Mammary epithelial cell (primary cell): ENCODE data around the gene CDK12.

Experiments used
- EZH2 ChIP-seq: IDR thresholded peaks from 2 replicates; pipeline ENCODE4 v1.6.1; 2012; ENCODE audit warnings: low read length, inconsistent platforms, borderline replicate concordance
- TF ChIP-seq, protein P1 (sequence below), 2 donors: IDR thresholded peaks in 1 of 2; conservative IDR thresholded peaks in 1 of 2; 2 replicates each; pipeline ENCODE4 v1.5.1; 2011 to 2012; ENCODE audit warnings: inconsistent platforms in 2 of 2, low read length in 2 of 2, mild to moderate bottlenecking in 2 of 2, control low read depth in 1 of 2, low read depth in 1 of 2; ENCODE audit not compliant: insufficient read depth in 1 of 2; ENCODE audit errors: extremely low read depth in 1 of 2

DNA sequence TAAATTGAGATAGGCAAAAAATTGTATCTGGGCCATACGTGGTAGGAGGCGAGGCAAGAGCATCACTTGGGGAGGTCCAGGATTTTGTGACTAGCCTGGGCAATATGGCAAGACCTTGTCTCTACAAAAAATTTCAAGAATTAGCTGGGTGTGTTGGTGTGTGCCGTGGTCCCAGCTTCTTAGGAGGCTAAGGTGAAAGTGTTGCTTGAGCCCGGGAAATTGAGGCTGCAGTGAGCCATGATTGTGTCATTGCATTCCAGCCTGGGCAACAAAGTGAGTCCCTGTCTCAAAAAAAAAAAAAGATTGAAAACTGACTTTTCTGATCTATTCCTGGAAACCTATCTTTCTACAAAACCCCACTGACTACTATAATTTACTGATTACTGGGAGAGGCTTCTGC, 26.7 kb downstream of the CDK12 start:
- TF ChIP-seq, protein P1, sequence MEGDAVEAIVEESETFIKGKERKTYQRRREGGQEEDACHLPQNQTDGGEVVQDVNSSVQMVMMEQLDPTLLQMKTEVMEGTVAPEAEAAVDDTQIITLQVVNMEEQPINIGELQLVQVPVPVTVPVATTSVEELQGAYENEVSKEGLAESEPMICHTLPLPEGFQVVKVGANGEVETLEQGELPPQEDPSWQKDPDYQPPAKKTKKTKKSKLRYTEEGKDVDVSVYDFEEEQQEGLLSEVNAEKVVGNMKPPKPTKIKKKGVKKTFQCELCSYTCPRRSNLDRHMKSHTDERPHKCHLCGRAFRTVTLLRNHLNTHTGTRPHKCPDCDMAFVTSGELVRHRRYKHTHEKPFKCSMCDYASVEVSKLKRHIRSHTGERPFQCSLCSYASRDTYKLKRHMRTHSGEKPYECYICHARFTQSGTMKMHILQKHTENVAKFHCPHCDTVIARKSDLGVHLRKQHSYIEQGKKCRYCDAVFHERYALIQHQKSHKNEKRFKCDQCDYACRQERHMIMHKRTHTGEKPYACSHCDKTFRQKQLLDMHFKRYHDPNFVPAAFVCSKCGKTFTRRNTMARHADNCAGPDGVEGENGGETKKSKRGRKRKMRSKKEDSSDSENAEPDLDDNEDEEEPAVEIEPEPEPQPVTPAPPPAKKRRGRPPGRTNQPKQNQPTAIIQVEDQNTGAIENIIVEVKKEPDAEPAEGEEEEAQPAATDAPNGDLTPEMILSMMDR (conservative IDR thresholded peaks at IDR 0.05 in 1 of 2, IDR thresholded peaks at IDR 0.05 in 1 of 2; ENCODE audit: extremely low read depth in 1 of 2, insufficient read depth in 1 of 2, low read depth in 1 of 2, low read length in 2 of 2), result no peak
- TF ChIP-seq EZH2, result no peak
